ENCODE measurements around the gene ZNF408. TPM values are rescaled to one million over a fixed set of nuclear protein-coding genes. Genes with fewer than 3 reads are reported as not detected.
"Not testable (repeated sequence)": the region's sequence is repeated elsewhere in the genome, so short reads cannot be mapped to it uniquely, and the experiment has no call there.

Gene ZNF408
- total RNA-seq, 1 experiment from 2014 or later, result 19.8 TPM

- H3K27me3 ChIP-seq (ENCODE audit: control insufficient read depth, insufficient read depth, low read length), result no peaks in the 10 kb centered on the region
- no peak overlapping the region for H3K4me3 ChIP-seq (ENCODE audit: low read depth in 2 of 2, low read length in 2 of 2)
- no peak overlapping the region for H3K27ac ChIP-seq (ENCODE audit: low read length)
- ATAC-seq (no peak), DNase-seq (ENCODE audit: low read depth, low spot score) (no peak)
- intact Hi-C loops (cut with micrococcal nuclease; ENCODE audit: unreplicated experiment), result no loop called here
- TF ChIP-seq POLR2AphosphoS5 (IDR thresholded peaks at IDR 0.05; ENCODE audit: low read depth, low read length), result no peak
- TF ChIP-seq REST (IDR thresholded peaks at IDR 0.05; ENCODE audit: insufficient read depth in 1 of 2, low read depth in 2 of 2, low read length in 1 of 2), result no peak
- TF ChIP-seq TCF7L2 (IDR thresholded peaks at IDR 0.05; ENCODE audit: low read depth, low read length), result no peak
- TF ChIP-seq SIN3A (IDR thresholded peaks at IDR 0.05; ENCODE audit: borderline replicate concordance, insufficient read depth, low read depth, low read length), result no peak
- no peak for TF ChIP-seq CTCF (IDR thresholded peaks at IDR 0.05)
- no TSS peak for BruUV-seq (replicated peaks)
- no peaks in the 10 kb centered on the region for H3K9me3 ChIP-seq (ENCODE audit: control insufficient read depth, insufficient read depth, low read depth, low read length)
- CTCF ChIA-PET, result no interaction called here
- in situ Hi-C loops (cut with HindIII; ENCODE audit: low pct_unique_long_range_greater_than_20kb, low sequenced_read_pairs), result no loop called here
- no peaks in the 10 kb centered on the region for H3K4me1 ChIP-seq (ENCODE audit: control insufficient read depth, insufficient read depth, low read length)
- peaks cover 9% of the 10 kb centered on the region for H3K36me3 ChIP-seq (ENCODE audit: control insufficient read depth, insufficient read depth, low read length)
- POLR2A ChIA-PET, result no interaction called here
Observed at GRCh38 chr11:46668480-46669085, 32.2 kb upstream of the ZNF408 start.

GRCh38 chr11:46669711-46670139 is 31.1 kb upstream of the ZNF408 start:
- H3K4me1 ChIP-seq (ENCODE audit: control insufficient read depth, insufficient read depth, low read length), result no peaks in the 10 kb centered on the region; the same call in 1 of the 2 replicates
- peaks cover 6% of the 10 kb centered on the region for H3K36me3 ChIP-seq (ENCODE audit: control insufficient read depth, insufficient read depth, low read length)
- ChIA-PET CTCF (interaction anchor here (0.6 kb wide), 1 partner anchor 57 kb away, joined by 10 read pairs; no protein-coding TSS in a partner anchor), POLR2A (interaction anchor here (0.5 kb wide), 1 partner anchor 55 kb away, joined by 7 read pairs; no protein-coding TSS in a partner anchor)
- no TSS peak for BruUV-seq (replicated peaks)
- in situ Hi-C loops (cut with HindIII; ENCODE audit: low pct_unique_long_range_greater_than_20kb, low sequenced_read_pairs) (no loop called here), intact Hi-C loops (cut with micrococcal nuclease; ENCODE audit: unreplicated experiment) (no loop called here)
- H3K27me3 ChIP-seq (ENCODE audit: control insufficient read depth, insufficient read depth, low read length), result no peaks in the 10 kb centered on the region
- DNase-seq (ENCODE audit: low read depth, low spot score), result no peak
- no peaks in the 10 kb centered on the region for H3K9me3 ChIP-seq (ENCODE audit: control insufficient read depth, insufficient read depth, low read depth, low read length)
- no peak overlapping the region for H3K4me3 ChIP-seq (ENCODE audit: low read depth in 2 of 2, low read length in 2 of 2)
- no peak for TF ChIP-seq TCF7L2 (IDR thresholded peaks at IDR 0.05; ENCODE audit: low read depth, low read length)
- TF ChIP-seq SIN3A (IDR thresholded peaks at IDR 0.05; ENCODE audit: borderline replicate concordance, insufficient read depth, low read depth, low read length), result no peak
- no peak for TF ChIP-seq REST (IDR thresholded peaks at IDR 0.05; ENCODE audit: insufficient read depth in 1 of 2, low read depth in 2 of 2, low read length in 1 of 2)
- TF ChIP-seq POLR2AphosphoS5 (IDR thresholded peaks at IDR 0.05; ENCODE audit: low read depth, low read length), result no peak
- TF ChIP-seq CTCF (IDR thresholded peaks at IDR 0.05), result no peak; the same call in 1 of the 2 replicates
- no peak overlapping the region for H3K27ac ChIP-seq (ENCODE audit: low read length)
- ATAC-seq, result no peak; the same call in 1 of the 2 replicates

- H3K36me3 ChIP-seq (ENCODE audit: control insufficient read depth, insufficient read depth, low read length); in situ Hi-C loops (cut with HindIII; ENCODE audit: low pct_unique_long_range_greater_than_20kb, low sequenced_read_pairs): not testable (repeated sequence)
- CTCF ChIA-PET, result interaction anchor here (0.7 kb wide), 1 partner anchor 80 kb away, joined by 3 read pairs; no protein-coding TSS in a partner anchor
Observed at GRCh38 chr11:46670521-46670920, 30.3 kb upstream of the ZNF408 start.

More at GRCh38 chr11:46670521-46670920, 30.3 kb upstream of the ZNF408 start:
- H3K4me1 ChIP-seq (ENCODE audit: control insufficient read depth, insufficient read depth, low read length); H3K4me3 ChIP-seq (ENCODE audit: low read depth in 2 of 2, low read length in 2 of 2); ATAC-seq; BruUV-seq (replicated peaks); DNase-seq (ENCODE audit: low read depth, low spot score); intact Hi-C loops (cut with micrococcal nuclease; ENCODE audit: unreplicated experiment); H3K27me3 ChIP-seq (ENCODE audit: control insufficient read depth, insufficient read depth, low read length); POLR2A ChIA-PET; H3K9me3 ChIP-seq (ENCODE audit: control insufficient read depth, insufficient read depth, low read depth, low read length); H3K27ac ChIP-seq (ENCODE audit: low read length): not testable (repeated sequence)

All from Panc1 (cell line).